Frontal cortex (tissue), 4 donors: ENCODE measurements around the gene FAM168B. TPM values are rescaled to one million over a fixed set of nuclear protein-coding genes. Genes with fewer than 3 reads are reported as not detected.

Experiments used
- DNase-seq, 2 donors: peaks; one replicate each; pipeline ENCODE4 v3.0.0; 2012; ENCODE audit warnings: low spot score in 2 of 2
- FAIRE-seq: peaks from 2 replicates; lab custom pipeline; 2012; peaks lifted over from hg19 to GRCh38; lab: Jason Lieb, UNC
- total RNA-seq: library from RNA; depleted of rRNA; stranded (reverse); fragments of >200 nt; gene quantifications from one replicate; pipeline ENCODE4 v1.2.3, GENCODE V29; 2014
- donor health status: control.
- donor health status: control.
- donor health status: control.

FAM168B gene
- total RNA-seq, 1 donor from 2014 or later: 159 TPM

GRCh38 chr2:131042148-131042775 lies 51.0 kb downstream of the FAM168B start:
- DNase-seq (no peak), FAIRE-seq (no peak)

GRCh38 chr2:131041402-131042147 lies 51.7 kb downstream of the FAM168B start:
- DNase-seq (no peak), FAIRE-seq (no peak)

GRCh38 chr2:131040661-131041401 lies 52.4 kb downstream of the FAM168B start:
- no peak for FAIRE-seq

GRCh38 chr2:131039908-131040660 lies 53.2 kb downstream of the FAM168B start:
- FAIRE-seq: no peak
- no peak for DNase-seq

More at GRCh38 chr2:131040661-131041401, 52.4 kb downstream of the FAM168B start:
- DNase-seq: no peak

GRCh38 chr2:131039535-131039907 lies 53.7 kb downstream of the FAM168B start:
- peak in 1 of 2 donors; percentile 74 for DNase-seq
- FAIRE-seq: no peak

GRCh38 chr2:131039101-131039440 lies 54.2 kb downstream of the FAM168B start:
- no peak for DNase-seq
- FAIRE-seq: no peak

- no peak for DNase-seq
- no peak for FAIRE-seq
Observed at GRCh38 chr2:131038258-131039100, 54.8 kb downstream of the FAM168B start.

DNA sequence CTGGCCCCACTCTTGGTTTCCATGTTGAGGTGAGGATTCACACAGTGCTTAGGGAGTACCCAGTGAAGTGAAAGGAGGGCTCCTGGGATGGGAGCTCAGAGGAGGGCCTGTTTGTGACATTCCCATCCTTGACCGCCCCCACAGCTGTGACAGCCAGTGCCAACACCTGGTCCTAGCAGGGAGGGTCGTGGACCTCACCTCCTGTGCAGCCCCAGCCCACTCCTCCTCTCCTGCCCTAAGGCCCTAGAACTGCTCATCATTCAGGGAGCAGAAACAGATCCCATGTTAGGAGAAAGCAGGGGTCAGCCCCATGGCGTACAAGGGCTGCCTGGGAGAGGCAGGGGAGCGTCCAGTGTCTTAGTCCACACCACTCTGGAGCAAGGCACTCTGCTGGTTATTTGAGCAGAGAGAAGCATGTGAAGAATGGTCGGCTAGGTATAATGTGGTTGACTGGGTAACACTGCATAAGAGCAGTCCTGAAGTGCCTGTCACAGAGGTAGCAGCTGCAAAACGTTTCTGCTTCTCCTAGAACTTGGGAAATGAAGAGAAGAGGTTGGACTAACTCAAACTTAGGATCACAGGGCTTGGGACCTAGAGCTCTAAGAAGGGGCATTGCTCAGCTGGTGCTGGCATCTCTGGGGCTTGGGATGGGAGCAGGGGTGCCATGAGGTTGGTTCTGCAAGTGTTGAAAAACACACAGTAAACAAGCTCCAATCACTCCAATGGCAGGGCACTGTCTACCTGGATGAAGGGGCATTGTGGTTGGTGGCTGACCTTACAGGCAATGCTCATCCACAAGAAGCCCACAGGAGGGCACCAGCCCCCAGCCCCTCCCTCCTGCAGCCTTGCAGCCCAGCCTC lies 55.6 kb downstream of the FAM168B start:
- no peak for DNase-seq
- no peak for FAIRE-seq

DNA sequence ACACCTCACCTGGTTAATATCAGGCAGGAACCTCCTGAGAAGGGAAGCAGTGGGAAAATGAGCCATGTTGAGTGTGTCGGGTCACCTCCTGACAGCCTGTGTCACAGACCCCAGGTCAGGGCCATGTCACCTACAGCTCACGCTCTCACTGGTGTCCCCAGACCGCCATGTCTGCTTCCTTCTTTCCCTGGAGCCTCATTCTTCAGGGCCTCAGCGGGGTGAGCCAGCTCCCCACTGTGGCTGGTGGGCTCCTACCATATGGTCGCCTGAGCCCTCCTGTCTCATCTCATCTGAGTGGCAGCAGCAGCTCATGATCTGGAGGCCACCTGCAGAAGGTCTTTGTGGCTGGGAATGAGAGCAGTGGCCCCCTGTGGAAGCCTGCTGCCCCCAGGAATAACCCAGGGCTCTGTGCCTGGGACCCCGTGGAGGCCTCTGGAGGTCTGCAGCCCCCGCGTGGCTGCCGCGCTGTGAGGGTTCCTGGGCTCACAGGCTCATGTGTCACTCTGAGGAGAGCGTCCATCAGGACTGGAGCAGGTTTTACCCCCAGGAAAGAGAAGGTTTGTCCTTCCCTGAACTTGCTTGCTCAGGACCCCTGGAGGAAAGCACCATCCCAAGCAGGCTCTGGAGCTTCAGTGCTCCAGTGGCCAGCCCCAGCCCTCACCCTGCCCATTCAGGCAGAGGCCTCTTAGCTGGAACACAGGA lies 56.4 kb downstream of the FAM168B start:
- FAIRE-seq (no peak), DNase-seq (no peak)

DNA sequence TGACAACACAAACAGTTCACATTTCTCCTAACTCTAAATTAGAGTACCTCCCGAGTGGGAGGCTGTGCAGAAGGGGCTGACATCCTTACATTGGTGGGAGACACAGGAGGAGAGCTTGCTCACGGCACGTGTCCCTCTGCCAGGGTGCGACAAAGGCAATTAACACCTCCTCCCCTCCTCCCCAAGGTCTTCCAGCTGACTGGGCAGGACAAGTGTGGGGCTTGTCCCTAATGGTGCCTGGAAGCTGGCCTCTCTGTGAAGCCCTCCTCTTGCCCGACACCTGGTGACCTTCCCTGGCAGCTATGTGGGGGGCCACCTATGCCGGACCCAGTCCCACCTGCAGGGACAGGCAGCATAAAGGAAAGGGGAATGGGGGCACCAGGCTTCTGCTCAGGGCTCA lies 57.0 kb downstream of the FAM168B start:
- FAIRE-seq (no peak), DNase-seq (no peak)

- no peak for DNase-seq
- no peak for FAIRE-seq
Observed at GRCh38 chr2:131035826-131036231, 57.4 kb downstream of the FAM168B start.

DNA sequence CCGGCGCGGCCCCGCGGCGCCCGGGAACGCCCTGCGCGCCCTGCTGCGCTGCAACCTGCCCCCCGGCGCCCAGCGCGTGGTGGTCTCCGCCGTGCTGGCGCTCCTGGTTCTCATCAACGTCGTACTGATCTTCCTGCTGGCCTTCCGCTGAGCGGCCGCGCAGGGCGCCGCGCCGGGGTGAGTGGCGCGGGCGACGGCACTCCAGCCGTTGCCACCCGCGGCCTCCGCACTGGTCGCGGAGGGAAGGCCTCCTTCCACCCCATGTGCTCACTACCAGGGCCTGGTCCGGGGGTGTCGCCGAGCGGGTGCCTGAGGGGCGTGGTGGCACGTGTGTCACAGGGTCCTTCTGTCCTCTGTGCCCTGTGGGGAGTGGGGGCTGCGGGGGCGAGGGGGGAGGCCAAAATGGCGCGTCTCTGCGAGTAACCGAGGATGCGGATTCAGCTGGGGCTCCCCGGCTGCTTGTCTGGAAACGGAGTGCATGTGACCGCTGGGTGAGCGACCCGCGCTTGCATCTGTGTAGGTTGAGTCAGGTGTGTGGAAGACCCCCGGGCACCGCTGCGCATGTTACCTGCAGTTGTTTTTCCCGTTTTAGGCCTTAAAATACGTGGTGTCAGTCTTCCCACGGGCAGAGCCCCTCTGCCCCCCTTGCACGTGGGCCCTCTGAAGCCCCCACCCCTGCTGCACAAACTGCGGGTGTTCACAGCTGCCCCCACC lies 58.0 kb downstream of the FAM168B start:
- DNase-seq (no peak), FAIRE-seq (no peak)

DNA sequence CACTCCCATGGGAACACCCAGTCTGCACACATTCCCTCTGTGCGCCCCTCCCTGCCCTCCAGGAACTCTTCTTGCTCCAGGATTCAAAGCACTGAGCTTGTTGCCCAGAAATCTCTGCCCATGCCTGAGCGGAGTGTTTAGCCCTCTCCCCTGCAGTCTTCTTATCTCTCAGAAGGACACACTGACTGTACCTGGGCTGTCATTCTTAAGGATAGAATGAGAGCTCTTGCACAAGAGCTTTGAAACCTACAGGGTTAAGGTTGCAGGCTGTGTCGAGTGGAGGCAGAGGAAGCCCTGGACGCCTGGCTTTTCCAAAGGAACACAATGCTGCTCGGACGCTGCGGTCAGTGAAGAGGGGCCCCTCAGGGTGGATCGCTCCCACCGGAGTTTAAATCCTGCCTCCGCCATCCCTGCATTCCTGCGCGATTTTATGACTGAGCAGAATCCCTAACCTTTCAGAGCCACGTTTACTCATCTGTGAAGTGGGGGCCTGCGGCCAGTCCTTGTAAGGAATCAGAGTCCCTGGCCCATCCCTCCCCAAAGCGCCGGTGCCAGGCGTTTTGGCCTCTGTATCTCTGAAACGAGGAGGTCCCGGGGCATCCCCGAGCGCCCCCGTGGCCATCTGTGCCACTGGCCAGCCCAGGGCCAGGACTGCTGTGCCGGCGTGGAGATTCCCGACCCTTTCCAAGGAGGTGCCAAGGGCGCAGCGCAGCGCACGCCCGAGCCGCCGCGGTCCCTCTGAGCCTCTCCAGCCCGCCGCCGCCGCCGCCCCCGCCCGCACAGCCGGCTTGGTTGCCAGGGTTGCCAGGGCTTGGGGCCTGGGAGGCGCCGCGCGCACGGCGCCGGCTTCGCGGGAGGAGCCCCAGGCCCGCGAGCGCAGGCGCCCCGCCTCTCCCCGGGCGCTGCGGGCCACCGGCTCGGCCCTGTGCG lies 58.9 kb downstream of the FAM168B start:
- DNase-seq (peak in 1 of 2 donors; percentile 71), FAIRE-seq (no peak)

DNA sequence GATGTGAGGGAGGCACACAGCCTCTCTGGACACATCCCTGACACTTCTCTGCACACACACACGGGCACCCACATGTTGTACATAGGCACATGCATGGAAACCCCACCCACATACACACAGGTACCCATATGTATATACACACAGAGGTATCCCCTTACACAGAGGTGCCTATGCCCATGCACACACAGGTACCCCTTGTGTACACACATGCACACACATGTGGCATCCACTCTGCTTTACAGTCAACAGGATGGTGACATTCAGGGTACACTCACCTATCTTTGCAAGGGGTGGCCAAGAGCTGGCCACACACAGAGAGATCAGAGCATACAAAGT lies 59.5 kb downstream of the FAM168B start:
- no peak for FAIRE-seq
- DNase-seq: no peak

GRCh38 chr2:131032393-131032836 lies 60.8 kb downstream of the FAM168B start:
- DNase-seq (no peak), FAIRE-seq (no peak)

- FAIRE-seq (no peak), DNase-seq (no peak)
Observed at GRCh38 chr2:131031875-131032274, 61.4 kb downstream of the FAM168B start.
